Stimulated activated naive CD8-positive, alpha-beta T cell treated with anti-CD3 and anti-CD28 coated beads, Interleukin-15, Interleukin-2, amounts not matched to agents 100 ng/mL and 50 ng/mL, for 24 hours (primary cell): ENCODE measurements around the gene SLC1A1.
"Not testable (repeated sequence)": the region's sequence is repeated elsewhere in the genome, so short reads cannot be mapped to it uniquely, and the experiment has no call there.

ENCODE experiments used
- H3K27ac Mint-ChIP-seq: one replicate; pipeline ENCODE4 v1.8.0; 2021; ENCODE audit warnings: mild to moderate bottlenecking, mixed read lengths
- H3K27me3 Mint-ChIP-seq: one replicate; pipeline ENCODE4 v1.8.0; 2021; ENCODE audit warnings: mixed read lengths
- H3K36me3 Mint-ChIP-seq: one replicate; pipeline ENCODE4 v1.8.0; 2021; ENCODE audit warnings: low read depth, mixed read lengths
- H3K4me1 Mint-ChIP-seq: one replicate; pipeline ENCODE4 v1.8.0; 2021; ENCODE audit warnings: low read depth, mixed read lengths
- H3K4me3 Mint-ChIP-seq: one replicate; pipeline ENCODE4 v1.8.0; 2021; ENCODE audit warnings: mild to moderate bottlenecking, mixed read lengths
- H3K9me3 Mint-ChIP-seq: one replicate; pipeline ENCODE4 v1.8.0; 2021; ENCODE audit warnings: mixed read lengths

Gene SLC1A1

GRCh38 chr9:4514252-4515128 lies 24.2 kb downstream of the SLC1A1 start:
- no peaks in the 10 kb centered on the region for H3K36me3 Mint-ChIP-seq
- H3K4me1 Mint-ChIP-seq: peaks cover 11% of the 10 kb centered on the region
- no peak overlapping the region for H3K4me3 Mint-ChIP-seq
- no peaks in the 10 kb centered on the region for H3K27me3 Mint-ChIP-seq
- no peak overlapping the region for H3K27ac Mint-ChIP-seq
- H3K9me3 Mint-ChIP-seq: no peaks in the 10 kb centered on the region

DNA sequence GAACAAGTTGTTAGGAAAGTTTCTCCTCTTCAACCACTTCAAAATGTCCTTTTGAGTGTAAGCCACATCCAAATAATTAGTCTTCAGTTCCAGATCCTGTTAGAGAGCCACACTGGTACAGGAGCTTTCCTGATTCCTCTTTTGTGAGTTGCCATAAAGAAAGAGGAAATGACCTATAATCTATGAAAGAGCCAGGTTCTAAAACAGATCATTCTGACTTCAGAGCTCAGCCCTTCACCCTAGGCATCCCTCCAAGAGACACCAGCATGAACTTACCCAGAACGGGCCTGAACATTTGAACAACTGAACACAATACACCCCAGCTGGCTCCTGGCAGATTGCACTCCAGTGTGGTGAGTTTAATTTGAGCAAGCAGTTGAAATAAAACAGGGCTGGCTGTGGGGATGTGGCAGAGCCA lies 25.7 kb downstream of the SLC1A1 start:
- Mint-ChIP-seq H3K27ac (no peak overlapping the region), H3K36me3 (no peaks in the 10 kb centered on the region), H3K27me3 (no peaks in the 10 kb centered on the region), H3K4me1 (peaks cover 21% of the 10 kb centered on the region), H3K4me3 (no peak overlapping the region), H3K9me3 (no peaks in the 10 kb centered on the region)

GRCh38 chr9:4517274-4517673 lies 27.0 kb downstream of the SLC1A1 start:
- Mint-ChIP-seq H3K27ac (no peak overlapping the region), H3K36me3 (no peaks in the 10 kb centered on the region), H3K9me3 (no peaks in the 10 kb centered on the region), H3K4me1 (peaks cover 21% of the 10 kb centered on the region), H3K4me3 (no peak overlapping the region), H3K27me3 (no peaks in the 10 kb centered on the region)

GRCh38 chr9:4519604-4520003 lies 29.3 kb downstream of the SLC1A1 start:
- Mint-ChIP-seq H3K27me3 (no peaks in the 10 kb centered on the region), H3K4me3 (no peak overlapping the region)

GRCh38 chr9:4520055-4520454 lies 29.8 kb downstream of the SLC1A1 start:
- no peaks in the 10 kb centered on the region for H3K27me3 Mint-ChIP-seq
- H3K4me3 Mint-ChIP-seq: no peak overlapping the region
- H3K27ac Mint-ChIP-seq: no peak overlapping the region
- no peaks in the 10 kb centered on the region for H3K36me3 Mint-ChIP-seq
- no peaks in the 10 kb centered on the region for H3K9me3 Mint-ChIP-seq
- H3K4me1 Mint-ChIP-seq: peaks cover 21% of the 10 kb centered on the region

More at GRCh38 chr9:4519604-4520003, 29.3 kb downstream of the SLC1A1 start:
- Mint-ChIP-seq H3K36me3 (no peaks in the 10 kb centered on the region), H3K27ac (no peak overlapping the region), H3K9me3 (no peaks in the 10 kb centered on the region), H3K4me1 (peaks cover 21% of the 10 kb centered on the region)

- Mint-ChIP-seq H3K27ac (no peak overlapping the region), H3K27me3 (no peaks in the 10 kb centered on the region), H3K4me3 (no peak overlapping the region), H3K36me3 (no peaks in the 10 kb centered on the region), H3K4me1 (peaks cover 15% of the 10 kb centered on the region), H3K9me3 (peaks cover 8% of the 10 kb centered on the region)
These were observed 40.1 kb downstream of the SLC1A1 start for GRCh38 chr9:4530375-4530774.

- H3K9me3 Mint-ChIP-seq, H3K27me3 Mint-ChIP-seq, H3K27ac Mint-ChIP-seq, H3K36me3 Mint-ChIP-seq, H3K4me3 Mint-ChIP-seq: not testable (repeated sequence)
- H3K4me1 Mint-ChIP-seq: peaks cover 15% of the 10 kb centered on the region
These were observed 40.6 kb downstream of the SLC1A1 start for GRCh38 chr9:4530831-4531230.

DNA sequence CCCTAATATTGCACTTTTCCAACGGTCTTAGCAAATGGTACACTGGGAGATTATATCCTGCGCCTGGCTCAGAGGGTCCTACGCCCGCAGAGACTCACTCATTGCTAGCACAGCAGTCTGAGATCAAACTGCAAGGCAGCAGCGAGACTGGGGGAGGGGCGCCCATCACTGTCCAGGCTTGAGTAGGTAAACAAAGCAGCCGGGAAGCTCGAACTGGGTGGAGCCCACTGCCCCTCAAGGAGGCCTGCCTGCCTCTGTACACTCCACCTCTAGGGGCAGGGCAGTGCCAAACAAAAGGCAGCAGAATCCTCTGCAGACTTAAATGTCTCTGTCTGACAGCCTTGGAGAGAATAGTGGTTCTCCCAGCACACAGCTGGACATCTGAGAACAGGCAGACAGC lies 41.1 kb downstream of the SLC1A1 start:
- H3K9me3 Mint-ChIP-seq, H3K27ac Mint-ChIP-seq, H3K36me3 Mint-ChIP-seq, H3K27me3 Mint-ChIP-seq, H3K4me3 Mint-ChIP-seq: not testable (repeated sequence)
- peaks cover 15% of the 10 kb centered on the region for H3K4me1 Mint-ChIP-seq

DNA sequence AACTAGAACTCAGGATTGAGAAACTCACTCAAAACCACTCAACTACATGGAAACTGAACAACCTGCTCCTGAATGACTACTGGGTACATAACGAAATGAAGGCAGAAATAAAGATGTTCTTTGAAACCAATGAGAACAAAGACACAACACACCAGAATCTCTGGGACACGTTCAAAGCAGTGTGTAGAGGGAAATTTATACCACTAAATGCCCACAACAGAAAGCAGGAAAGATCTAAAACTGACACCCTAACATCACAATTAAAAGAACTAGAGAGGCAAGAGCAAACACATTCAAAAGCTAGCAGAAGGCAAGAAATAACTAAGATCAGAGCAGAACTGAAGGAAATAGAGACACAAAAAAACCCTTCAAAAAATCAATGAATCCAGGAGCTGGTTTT lies 43.6 kb downstream of the SLC1A1 start:
- H3K36me3 Mint-ChIP-seq, H3K27ac Mint-ChIP-seq, H3K27me3 Mint-ChIP-seq, H3K4me3 Mint-ChIP-seq, H3K9me3 Mint-ChIP-seq: not testable (repeated sequence)
- peaks cover 15% of the 10 kb centered on the region for H3K4me1 Mint-ChIP-seq

- not testable (repeated sequence) for H3K4me3 Mint-ChIP-seq, H3K9me3 Mint-ChIP-seq, H3K4me1 Mint-ChIP-seq, H3K27ac Mint-ChIP-seq, H3K36me3 Mint-ChIP-seq, H3K27me3 Mint-ChIP-seq
These were observed 45.9 kb downstream of the SLC1A1 start for GRCh38 chr9:4536196-4536595.

DNA sequence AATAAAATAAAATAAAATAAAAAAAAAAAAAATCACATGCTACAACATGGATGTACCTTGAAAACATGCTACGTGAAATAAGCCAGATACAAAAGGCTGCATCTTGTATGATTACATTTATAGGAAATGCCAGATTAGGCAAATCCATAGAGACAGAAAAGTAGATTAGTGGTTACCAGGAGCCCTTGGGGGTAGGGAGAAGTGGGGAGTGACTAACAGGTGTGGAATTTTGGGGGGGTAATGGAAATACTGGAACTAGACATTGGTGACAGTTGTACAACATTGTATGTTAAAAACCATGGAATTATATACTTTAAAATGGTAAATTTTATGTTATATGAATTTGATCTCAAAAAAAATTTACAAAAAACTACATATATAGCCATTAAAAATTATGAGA lies 47.3 kb downstream of the SLC1A1 start:
- no peak overlapping the region for H3K4me3 Mint-ChIP-seq
- H3K4me1 Mint-ChIP-seq: peaks cover 10% of the 10 kb centered on the region
- H3K9me3 Mint-ChIP-seq: peaks cover 3% of the 10 kb centered on the region
- no peaks in the 10 kb centered on the region for H3K36me3 Mint-ChIP-seq
- H3K27me3 Mint-ChIP-seq: no peaks in the 10 kb centered on the region
- H3K27ac Mint-ChIP-seq: no peak overlapping the region

GRCh38 chr9:4538107-4538506 lies 47.8 kb downstream of the SLC1A1 start:
- Mint-ChIP-seq H3K27ac (no peak overlapping the region), H3K4me1 (peaks cover 10% of the 10 kb centered on the region), H3K27me3 (no peaks in the 10 kb centered on the region), H3K36me3 (no peaks in the 10 kb centered on the region), H3K4me3 (no peak overlapping the region), H3K9me3 (no peaks in the 10 kb centered on the region)

DNA sequence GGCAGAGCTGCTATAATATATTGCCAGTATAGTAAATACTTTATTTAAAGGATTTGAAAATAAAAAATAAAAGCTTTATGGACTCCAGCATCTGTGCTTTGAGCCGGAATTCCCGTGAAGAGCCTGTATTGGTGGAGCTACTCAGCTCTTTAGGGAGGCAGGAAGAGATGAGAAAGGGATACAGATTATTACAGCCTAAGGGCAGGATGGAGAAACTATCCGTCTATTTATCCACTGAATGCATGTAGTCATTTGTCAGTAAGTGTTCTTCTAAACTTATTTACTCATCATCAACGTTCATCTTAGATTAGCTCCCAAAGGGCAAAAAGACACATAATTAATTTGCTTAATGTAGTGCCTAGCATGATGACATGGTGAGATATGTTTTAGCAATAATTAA lies 48.4 kb downstream of the SLC1A1 start:
- no peaks in the 10 kb centered on the region for H3K9me3 Mint-ChIP-seq
- H3K36me3 Mint-ChIP-seq: no peaks in the 10 kb centered on the region
- no peaks in the 10 kb centered on the region for H3K27me3 Mint-ChIP-seq
- peaks cover 7% of the 10 kb centered on the region for H3K4me1 Mint-ChIP-seq
- H3K27ac Mint-ChIP-seq: no peak overlapping the region
- no peak overlapping the region for H3K4me3 Mint-ChIP-seq

DNA sequence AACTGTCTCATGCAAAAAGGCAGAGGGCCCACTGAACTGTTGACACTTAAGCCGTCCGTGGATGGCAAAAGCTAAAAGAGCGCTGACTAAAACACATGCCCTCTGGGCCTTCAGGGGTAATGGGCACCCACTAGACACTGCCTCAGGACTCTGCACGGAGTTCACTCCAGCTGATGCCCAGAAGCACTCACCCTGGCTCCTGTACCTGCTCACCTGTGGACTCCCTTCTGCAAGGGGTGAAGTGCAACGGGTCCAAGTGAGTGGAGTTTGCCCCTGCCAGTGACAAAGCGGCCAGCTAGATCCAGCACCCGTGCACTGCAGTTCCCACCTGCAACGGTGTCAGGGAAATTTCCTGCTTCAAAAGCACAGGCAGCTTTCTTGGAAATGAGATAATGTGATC lies 50.2 kb downstream of the SLC1A1 start:
- Mint-ChIP-seq H3K36me3 (no peaks in the 10 kb centered on the region), H3K27ac (no peak overlapping the region), H3K9me3 (no peaks in the 10 kb centered on the region), H3K4me1 (no peaks in the 10 kb centered on the region), H3K27me3 (no peaks in the 10 kb centered on the region), H3K4me3 (no peak overlapping the region)

DNA sequence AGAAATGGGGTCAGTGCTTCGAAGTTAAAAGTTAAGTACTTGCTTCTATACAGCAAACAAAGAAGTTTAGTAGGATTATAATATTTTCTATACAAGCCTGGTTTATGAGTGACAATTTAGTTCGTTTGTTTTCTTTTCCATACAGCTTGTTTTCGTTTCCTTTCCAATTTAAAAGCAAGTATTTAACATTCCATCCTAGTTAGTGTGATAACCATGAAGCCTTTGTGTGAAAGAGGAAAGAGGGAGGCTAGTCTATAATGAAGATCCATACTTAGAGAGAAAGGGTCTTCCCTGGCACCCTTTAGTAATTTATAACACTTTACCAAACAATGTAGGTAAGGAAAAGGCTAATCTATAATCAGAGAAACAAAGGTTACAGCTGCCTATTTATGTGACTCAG lies 51.0 kb downstream of the SLC1A1 start:
- Mint-ChIP-seq H3K4me1 (no peaks in the 10 kb centered on the region), H3K4me3 (no peak overlapping the region), H3K27me3 (no peaks in the 10 kb centered on the region), H3K27ac (no peak overlapping the region), H3K36me3 (no peaks in the 10 kb centered on the region), H3K9me3 (no peaks in the 10 kb centered on the region)

DNA sequence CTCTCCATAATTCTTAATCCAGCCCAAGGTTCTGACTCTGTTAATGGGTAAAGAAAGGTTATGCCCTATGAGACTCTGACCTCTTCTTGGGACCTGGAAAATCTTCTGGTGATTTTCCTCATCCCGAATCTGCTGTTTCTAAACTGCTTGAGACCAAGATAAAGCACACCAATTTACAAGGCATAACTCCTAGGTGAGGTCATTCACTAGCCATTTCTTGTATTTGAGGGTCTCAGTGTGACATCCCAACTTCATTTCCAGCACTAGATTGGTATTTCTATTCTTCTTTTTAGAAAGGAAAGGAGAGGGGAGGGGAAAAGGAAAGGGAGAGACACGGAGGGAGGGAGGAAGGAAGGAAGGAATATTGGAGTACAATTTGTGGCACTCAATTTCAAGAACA lies 51.6 kb downstream of the SLC1A1 start:
- Mint-ChIP-seq H3K27me3 (no peaks in the 10 kb centered on the region), H3K4me1 (no peaks in the 10 kb centered on the region), H3K27ac (no peak overlapping the region), H3K9me3 (no peaks in the 10 kb centered on the region), H3K36me3 (no peaks in the 10 kb centered on the region), H3K4me3 (no peak overlapping the region)
